ENCODE measurements around the gene IQCF6.
"Not testable (repeated sequence)": the region's sequence is repeated elsewhere in the genome, so short reads cannot be mapped to it uniquely, and the experiment has no call there.

IQCF6 gene

GRCh38 chr3:51778554-51778953 is 483 bp downstream of the IQCF6 start:
- no peak for TF ChIP-seq CTCF (IDR thresholded peaks at IDR 0.05; ENCODE audit: low read length, missing control alignments)
- H3K4me3 ChIP-seq (replicated peaks; ENCODE audit: low read depth, low read length): no peak overlapping the region
- no peak for DNase-seq (ENCODE audit: low read depth)

- TF ChIP-seq CTCF (IDR thresholded peaks at IDR 0.05; ENCODE audit: low read length, missing control alignments): no peak
- H3K4me3 ChIP-seq (replicated peaks; ENCODE audit: low read depth, low read length): no peak overlapping the region
- DNase-seq (ENCODE audit: low read depth): no peak
Observed at GRCh38 chr3:51777985-51778384, 1.1 kb downstream of the IQCF6 start.

- no peak overlapping the region for H3K4me3 ChIP-seq (replicated peaks; ENCODE audit: low read depth, low read length)
- DNase-seq (ENCODE audit: low read depth): no peak
- TF ChIP-seq CTCF (IDR thresholded peaks at IDR 0.05; ENCODE audit: low read length, missing control alignments): no peak
Observed at GRCh38 chr3:51773529-51774056, 5.4 kb downstream of the IQCF6 start.

- no peak overlapping the region for H3K4me3 ChIP-seq (replicated peaks; ENCODE audit: low read depth, low read length)
- no peak for TF ChIP-seq CTCF (IDR thresholded peaks at IDR 0.05; ENCODE audit: low read length, missing control alignments)
- no peak for DNase-seq (ENCODE audit: low read depth)
Observed at GRCh38 chr3:51759203-51759602, 19.8 kb downstream of the IQCF6 start.

- not testable (repeated sequence) for H3K4me3 ChIP-seq (replicated peaks; ENCODE audit: low read depth, low read length)
Observed at GRCh38 chr3:51753763-51754750, 25.0 kb downstream of the IQCF6 start.

GRCh38 chr3:51751287-51751686 is 27.8 kb downstream of the IQCF6 start:
- H3K4me3 ChIP-seq (replicated peaks; ENCODE audit: low read depth, low read length): no peak overlapping the region
- no peak for DNase-seq (ENCODE audit: low read depth)
- no peak for TF ChIP-seq CTCF (IDR thresholded peaks at IDR 0.05; ENCODE audit: low read length, missing control alignments)

More at GRCh38 chr3:51753763-51754750, 25.0 kb downstream of the IQCF6 start:
- not testable (repeated sequence) for DNase-seq (ENCODE audit: low read depth)

GRCh38 chr3:51750878-51751277 is 28.2 kb downstream of the IQCF6 start:
- H3K4me3 ChIP-seq (replicated peaks; ENCODE audit: low read depth, low read length): no peak overlapping the region

More at GRCh38 chr3:51750878-51751277, 28.2 kb downstream of the IQCF6 start:
- DNase-seq (ENCODE audit: low read depth): no peak
- TF ChIP-seq CTCF (IDR thresholded peaks at IDR 0.05; ENCODE audit: low read length, missing control alignments): no peak

Measured in fibroblast of pulmonary artery (primary cell).